Transverse colon (tissue), 4 donors: ENCODE results near the gene PIGN.

Source experiments
- CTCF ChIP-seq, 5 experiments: fragments of 200-600 bp in 3 of 5; fragments of 450-650 bp in 2 of 5; sonication (generic) in 3 of 5; IDR thresholded peaks; 1 replicate in 2 of 5; 2 replicates in 3 of 5; pipeline ENCODE4 v1.5.1; 2016 to 2017; ENCODE audit warnings: antibody characterized with exemption in 5 of 5, inconsistent platforms in 3 of 5, mild to moderate bottlenecking in 2 of 5, moderate library complexity in 1 of 5
- EP300 ChIP-seq: sonication (generic); formaldehyde crosslinking; IDR thresholded peaks from one replicate; pipeline ENCODE4 v1.6.1; 2017; ENCODE audit warnings: antibody characterized with exemption, low read depth
- POLR2A ChIP-seq: fragments of 450-650 bp; IDR thresholded peaks from one replicate; pipeline ENCODE4 v1.6.1; 2016; ENCODE audit warnings: antibody characterized with exemption, mild to moderate bottlenecking, moderate library complexity
- POLR2AphosphoS5 ChIP-seq, 3 donors: sonication (generic); formaldehyde crosslinking; IDR thresholded peaks; one replicate each; pipeline ENCODE4 v1.6.1; 2016; ENCODE audit warnings: antibody characterized with exemption in 3 of 3

DNA sequence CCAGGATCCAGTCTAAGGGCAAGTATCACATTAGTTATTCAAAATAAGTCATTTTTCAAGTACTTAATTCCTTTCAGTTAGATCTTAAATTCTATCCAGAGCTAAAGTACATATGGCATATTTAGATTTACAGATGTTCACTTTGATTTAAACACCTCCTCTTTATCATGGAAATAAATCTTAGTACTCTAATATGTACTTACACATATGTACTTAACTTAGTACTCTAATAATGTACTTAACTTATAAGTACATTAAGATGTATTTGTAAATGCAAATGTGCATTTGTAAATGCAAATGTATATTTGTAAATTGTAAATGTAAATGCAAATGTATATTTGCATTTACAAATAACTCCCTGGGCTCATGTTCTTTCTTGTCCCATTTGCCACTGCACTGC is 14.6 kb downstream of the PIGN start:
- no peak for TF ChIP-seq POLR2A
- no peak for TF ChIP-seq CTCF (IDR thresholded peaks at IDR 0.05)
- TF ChIP-seq EP300 = no peak
- TF ChIP-seq POLR2AphosphoS5 (IDR thresholded peaks at IDR 0.05) = no peak
